Lung (tissue), 12 donors: ENCODE results near the gene TRAM2. TPM values are rescaled to one million over a fixed set of nuclear protein-coding genes. Genes with fewer than 3 reads are reported as not detected.

Experiments used
- ATAC-seq: fragments of 200-7000 bp; cut with Tn5 transposase; one replicate; pipeline ENCODE4 v1.9.1; 2020; ENCODE audit warnings: moderate number of reproducible peaks; ENCODE audit not compliant: insufficient read depth, low FRiP score
- DNase-seq, 3 donors: peaks; one replicate each; pipeline ENCODE4 v3.0.0-alpha.2; 2013 to 2017
- H3K27ac ChIP-seq, 2 donors: one replicate each; pipeline ENCODE4 v1.5.1; 2013; ENCODE audit warnings: mild to moderate bottlenecking in 2 of 2, moderate library complexity in 2 of 2, control low read depth in 1 of 2, inconsistent platforms in 1 of 2, low read depth in 1 of 2, low read length in 1 of 2
- H3K27me3 ChIP-seq, 3 donors: one replicate each; pipeline ENCODE4 v1.5.1; 2013; ENCODE audit warnings: low read length in 2 of 3; ENCODE audit not compliant: control insufficient read depth in 3 of 3, insufficient read depth in 3 of 3
- H3K36me3 ChIP-seq, 4 donors: one replicate each; pipeline ENCODE4 v1.5.1; 2013; ENCODE audit warnings: low read length in 4 of 4, mild to moderate bottlenecking in 1 of 4, moderate library complexity in 1 of 4; ENCODE audit not compliant: control insufficient read depth in 4 of 4, insufficient read depth in 4 of 4
- H3K4me1 ChIP-seq, 5 donors: one replicate each; pipeline ENCODE4 v1.5.1; 2013; ENCODE audit warnings: low read length in 5 of 5, mild to moderate bottlenecking in 2 of 5, moderate library complexity in 1 of 5; ENCODE audit not compliant: control insufficient read depth in 5 of 5, insufficient read depth in 5 of 5
- H3K4me3 ChIP-seq: one replicate; pipeline ENCODE4 v1.5.1; 2013; ENCODE audit warnings: mild to moderate bottlenecking, control low read depth, moderate library complexity
- H3K9ac ChIP-seq, 2 donors: one replicate each; pipeline ENCODE4 v1.5.1; 2013; ENCODE audit warnings: low read length in 2 of 2, control low read depth in 1 of 2; ENCODE audit not compliant: insufficient read depth in 1 of 2
- H3K9me3 ChIP-seq, 4 donors: one replicate each; pipeline ENCODE4 v1.5.1; 2013; ENCODE audit warnings: low read length in 3 of 4, mild to moderate bottlenecking in 1 of 4, moderate library complexity in 1 of 4; ENCODE audit not compliant: control insufficient read depth in 4 of 4, insufficient read depth in 3 of 4
- WGBS, 2 donors: extraction: QIAGEN DNeasy Blood & Tissue Kit; methylation state at CpG; one replicate each; pipeline ENCODE4 v1.1.7; 2013; 5-methylcytosine and 5-hydroxymethylcytosine counted together
- polyA plus RNA-seq, 2 donors: library from polyadenylated mRNA; stranded (reverse); fragments of 200-250 nt; gene quantifications; one replicate each; pipeline ENCODE4 v1.2.1, GENCODE V29; 2013
- total RNA-seq, 2 donors: library from RNA; depleted of rRNA in 1 of 2; stranded (reverse); fragments of >200 nt in 1 of 2; gene quantifications; one replicate each; pipeline ENCODE4 v1.2.1, GENCODE V29; 2014 to 2021
- TF ChIP-seq, protein P1 (sequence below): IDR thresholded peaks from 2 replicates; pipeline ENCODE4 v1.5.1; 2012; ENCODE audit warnings: mild to moderate bottlenecking; ENCODE audit errors: control extremely low read depth, extremely low read depth
- donor health status: control.
- donor health status: control.
- donor health status: Bipolar disorder and iron deficiency.
- donor health status: healthy.
- donor health status: DM: yes; HTN: yes; CAD: no.

TRAM2 gene
- total and polyA plus RNA-seq, 4 donors: 4.4 to 33.4 (median 15.2) TPM

DNA sequence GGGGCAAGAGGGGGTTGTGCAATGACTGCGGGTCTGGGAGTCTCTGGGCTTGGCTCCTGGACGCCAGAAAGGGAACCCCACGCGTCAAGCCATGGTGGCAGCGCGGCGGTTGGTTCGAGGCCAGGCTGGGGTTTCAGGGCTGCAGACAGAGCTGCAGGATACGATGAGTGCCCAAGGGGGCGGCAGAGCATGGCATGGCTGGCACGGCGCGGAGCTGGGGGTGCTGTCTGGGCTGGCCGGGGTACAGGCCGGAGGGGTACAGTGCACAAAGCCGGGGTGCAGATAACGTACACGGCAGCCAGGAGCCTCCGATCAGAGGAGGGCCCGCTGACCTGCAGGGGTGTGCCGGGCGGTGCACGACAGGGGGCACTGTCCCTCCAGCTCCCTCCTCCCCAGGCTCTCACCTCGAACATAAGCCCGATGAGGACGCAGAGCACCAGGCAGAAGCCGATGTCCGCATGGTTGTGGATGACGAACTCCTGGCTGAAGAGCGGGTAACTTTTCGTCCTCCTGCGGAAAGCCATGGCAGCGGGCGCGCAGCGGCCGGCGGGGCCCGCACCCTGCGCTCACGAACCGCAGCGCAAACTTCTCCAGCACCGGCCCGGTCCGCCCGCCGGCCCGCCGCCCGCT, 353 bp downstream of the TRAM2 start:
- WGBS, 2 donors: 0 to 2% methylated on average over 51 of the region's 51 CpGs
- Histone ChIP-seq H3K36me3 (no peaks in the 10 kb centered on the region), H3K4me3 (peak overlapping the region; percentile 66), H3K9me3 (no peaks in the 10 kb centered on the region), H3K27me3 (no peaks in the 10 kb centered on the region), H3K9ac (peak overlapping the region; percentile 14 to 59), H3K27ac (peak overlapping the region; percentile 30 to 87), H3K4me1 (peaks cover 14 to 45% (median 16%) of the 10 kb centered on the region in 5 donors)
- ATAC-seq: peak; percentile 61
- TF ChIP-seq, protein P1, sequence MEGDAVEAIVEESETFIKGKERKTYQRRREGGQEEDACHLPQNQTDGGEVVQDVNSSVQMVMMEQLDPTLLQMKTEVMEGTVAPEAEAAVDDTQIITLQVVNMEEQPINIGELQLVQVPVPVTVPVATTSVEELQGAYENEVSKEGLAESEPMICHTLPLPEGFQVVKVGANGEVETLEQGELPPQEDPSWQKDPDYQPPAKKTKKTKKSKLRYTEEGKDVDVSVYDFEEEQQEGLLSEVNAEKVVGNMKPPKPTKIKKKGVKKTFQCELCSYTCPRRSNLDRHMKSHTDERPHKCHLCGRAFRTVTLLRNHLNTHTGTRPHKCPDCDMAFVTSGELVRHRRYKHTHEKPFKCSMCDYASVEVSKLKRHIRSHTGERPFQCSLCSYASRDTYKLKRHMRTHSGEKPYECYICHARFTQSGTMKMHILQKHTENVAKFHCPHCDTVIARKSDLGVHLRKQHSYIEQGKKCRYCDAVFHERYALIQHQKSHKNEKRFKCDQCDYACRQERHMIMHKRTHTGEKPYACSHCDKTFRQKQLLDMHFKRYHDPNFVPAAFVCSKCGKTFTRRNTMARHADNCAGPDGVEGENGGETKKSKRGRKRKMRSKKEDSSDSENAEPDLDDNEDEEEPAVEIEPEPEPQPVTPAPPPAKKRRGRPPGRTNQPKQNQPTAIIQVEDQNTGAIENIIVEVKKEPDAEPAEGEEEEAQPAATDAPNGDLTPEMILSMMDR: peak; percentile 40
- peak; percentile 76 to 82 (median 81) for DNase-seq

DNA sequence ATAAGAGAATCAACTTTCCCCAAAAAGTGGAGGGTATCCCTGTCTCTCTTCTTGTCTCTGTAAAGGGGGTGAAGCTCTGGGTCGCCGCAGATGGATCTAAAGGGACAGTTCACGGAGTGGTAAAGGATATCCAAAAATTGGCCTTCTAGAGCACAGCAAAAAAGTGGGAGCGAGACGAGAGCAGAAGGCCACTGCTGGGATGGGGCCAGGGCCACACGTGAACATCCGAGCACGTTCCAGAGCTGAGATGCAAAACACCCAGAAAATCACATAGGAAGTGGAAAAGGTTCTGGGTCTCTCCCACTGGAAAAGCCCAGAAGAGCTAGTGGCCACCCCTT, 837 bp downstream of the TRAM2 start:
- Histone ChIP-seq H3K4me3 (peak overlapping the region; percentile 66), H3K27me3 (no peaks in the 10 kb centered on the region), H3K36me3 (no peaks in the 10 kb centered on the region), H3K4me1 (peaks cover 14 to 50% (median 20%) of the 10 kb centered on the region in 5 donors), H3K9me3 (no peaks in the 10 kb centered on the region), H3K27ac (peak overlapping the region; percentile 30 to 87), H3K9ac (no peak overlapping the region)
- ATAC-seq: no peak
- 42 to 62% methylated on average over 8 of the region's 8 CpGs for WGBS, 2 donors
- peak; percentile 24 to 51 (median 46) for DNase-seq
- TF ChIP-seq, protein P1: no peak

DNA sequence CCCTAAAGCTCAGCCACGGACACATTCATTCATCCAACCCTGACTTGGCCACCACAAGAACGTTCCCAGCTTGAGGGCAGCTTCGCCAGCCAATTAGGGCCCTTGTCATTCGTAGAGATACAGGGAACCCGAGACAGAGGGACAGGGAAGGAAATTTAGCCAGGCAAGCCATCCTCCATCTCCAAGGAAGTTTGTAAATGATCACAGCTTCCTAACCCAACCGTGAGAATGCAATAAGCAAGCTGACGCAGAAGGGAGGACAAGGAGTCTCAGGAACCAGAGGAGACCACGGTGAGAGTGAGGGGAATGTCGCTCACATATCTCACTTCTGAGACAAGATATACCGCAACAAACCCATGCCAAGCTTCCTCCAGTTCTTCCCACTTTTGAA, 1.4 kb downstream of the TRAM2 start:
- Histone ChIP-seq H3K4me1 (peaks cover 14 to 53% (median 24%) of the 10 kb centered on the region in 5 donors), H3K27me3 (no peaks in the 10 kb centered on the region), H3K27ac (peak overlapping the region; percentile 30 to 87), H3K9me3 (no peaks in the 10 kb centered on the region), H3K4me3 (peak overlapping the region; percentile 66), H3K36me3 (no peaks in the 10 kb centered on the region), H3K9ac (no peak overlapping the region)
- ATAC-seq: no peak
- no peak for DNase-seq
- 51 to 64% methylated on average over 10 of the region's 10 CpGs for WGBS, 2 donors
- TF ChIP-seq, protein P1: no peak
